Skeletal muscle satellite cell (primary cell): ENCODE data around the gene LAMB3.

Experiments used
- H3K27me3 ChIP-seq: 2 replicates; pipeline ENCODE4 v1.7.0; 2013; ENCODE audit warnings: low read length; ENCODE audit not compliant: control insufficient read depth, insufficient read depth
- H3K36me3 ChIP-seq: 2 replicates; pipeline ENCODE4 v1.7.0; 2013; ENCODE audit warnings: mild to moderate bottlenecking, control low read depth, low read length; ENCODE audit not compliant: insufficient read depth
- H3K4me1 ChIP-seq: 2 replicates; pipeline ENCODE4 v1.7.0; 2013; ENCODE audit warnings: low read length; ENCODE audit not compliant: control insufficient read depth, insufficient read depth
- H3K4me2 ChIP-seq: 2 replicates; pipeline ENCODE4 v1.7.0; 2013; ENCODE audit warnings: mild to moderate bottlenecking, low read length
- H3K4me3 ChIP-seq: 2 replicates; pipeline ENCODE4 v1.7.0; 2013; ENCODE audit warnings: low read length
- H3K9ac ChIP-seq: 2 replicates; pipeline ENCODE4 v1.7.0; 2013; ENCODE audit warnings: mild to moderate bottlenecking, low read depth, low read length, moderate library complexity
- H3K9me3 ChIP-seq: replicated peaks from 2 replicates; pipeline ENCODE4 v1.7.0; 2013; ENCODE audit warnings: mild to moderate bottlenecking, control low read depth, low read length

LAMB3 gene

GRCh38 chr1:209646558-209646957, 5.7 kb downstream of the LAMB3 start:
- Histone ChIP-seq H3K27me3 (no peaks in the 10 kb centered on the region), H3K36me3 (no peaks in the 10 kb centered on the region), H3K9me3 (no peaks in the 10 kb centered on the region), H3K9ac (no peak overlapping the region), H3K4me3 (no peak overlapping the region), H3K4me1 (peaks cover 60% of the 10 kb centered on the region), H3K4me2 (no peak overlapping the region)

- Histone ChIP-seq H3K27me3 (no peaks in the 10 kb centered on the region), H3K9me3 (no peaks in the 10 kb centered on the region), H3K4me1 (peaks cover 54% of the 10 kb centered on the region), H3K9ac (no peak overlapping the region), H3K4me3 (no peak overlapping the region), H3K4me2 (peak overlapping the region; percentile 25), H3K36me3 (no peaks in the 10 kb centered on the region)
Measured at GRCh38 chr1:209645574-209646452, 6.4 kb downstream of the LAMB3 start.

GRCh38 chr1:209643285-209644020, 8.8 kb downstream of the LAMB3 start:
- Histone ChIP-seq H3K36me3 (no peaks in the 10 kb centered on the region), H3K27me3 (no peaks in the 10 kb centered on the region), H3K4me1 (peaks cover 32% of the 10 kb centered on the region), H3K9ac (no peak overlapping the region), H3K9me3 (no peaks in the 10 kb centered on the region), H3K4me2 (no peak overlapping the region), H3K4me3 (no peak overlapping the region)

GRCh38 chr1:209642816-209643215, 9.4 kb downstream of the LAMB3 start:
- no peak overlapping the region for H3K4me2 ChIP-seq
- no peaks in the 10 kb centered on the region for H3K36me3 ChIP-seq
- no peaks in the 10 kb centered on the region for H3K27me3 ChIP-seq
- H3K4me1 ChIP-seq = peaks cover 26% of the 10 kb centered on the region
- H3K9me3 ChIP-seq = no peaks in the 10 kb centered on the region
- no peak overlapping the region for H3K9ac ChIP-seq
- H3K4me3 ChIP-seq = no peak overlapping the region

GRCh38 chr1:209641832-209642172, 10.4 kb downstream of the LAMB3 start:
- Histone ChIP-seq H3K36me3 (no peaks in the 10 kb centered on the region), H3K9me3 (no peaks in the 10 kb centered on the region), H3K4me2 (no peak overlapping the region), H3K4me3 (no peak overlapping the region), H3K4me1 (peaks cover 17% of the 10 kb centered on the region), H3K27me3 (no peaks in the 10 kb centered on the region), H3K9ac (peak overlapping the region; percentile 9)

- peaks cover 7% of the 10 kb centered on the region for H3K4me1 ChIP-seq
- no peak overlapping the region for H3K4me3 ChIP-seq
- H3K4me2 ChIP-seq = no peak overlapping the region
- no peak overlapping the region for H3K9ac ChIP-seq
- H3K27me3 ChIP-seq = no peaks in the 10 kb centered on the region
- no peaks in the 10 kb centered on the region for H3K9me3 ChIP-seq
- no peaks in the 10 kb centered on the region for H3K36me3 ChIP-seq
Measured at GRCh38 chr1:209635850-209636249, 16.4 kb downstream of the LAMB3 start.

- Histone ChIP-seq H3K4me2 (no peak overlapping the region), H3K9me3 (no peaks in the 10 kb centered on the region), H3K4me3 (no peak overlapping the region), H3K36me3 (no peaks in the 10 kb centered on the region), H3K4me1 (peaks cover 7% of the 10 kb centered on the region), H3K9ac (no peak overlapping the region), H3K27me3 (no peaks in the 10 kb centered on the region)
Measured at GRCh38 chr1:209634005-209634737, 18.1 kb downstream of the LAMB3 start.

GRCh38 chr1:209633335-209633997, 18.8 kb downstream of the LAMB3 start:
- Histone ChIP-seq H3K4me1 (peaks cover 7% of the 10 kb centered on the region), H3K4me3 (no peak overlapping the region), H3K9me3 (no peaks in the 10 kb centered on the region), H3K36me3 (no peaks in the 10 kb centered on the region), H3K4me2 (no peak overlapping the region), H3K9ac (no peak overlapping the region), H3K27me3 (no peaks in the 10 kb centered on the region)

- Histone ChIP-seq H3K4me1 (peaks cover 26% of the 10 kb centered on the region), H3K36me3 (no peaks in the 10 kb centered on the region), H3K27me3 (no peaks in the 10 kb centered on the region), H3K9ac (no peak overlapping the region), H3K4me2 (no peak overlapping the region), H3K4me3 (no peak overlapping the region), H3K9me3 (no peaks in the 10 kb centered on the region)
Measured at GRCh38 chr1:209630383-209631225, 21.6 kb downstream of the LAMB3 start.

- H3K27me3 ChIP-seq = no peaks in the 10 kb centered on the region
- H3K9ac ChIP-seq = no peak overlapping the region
- peaks cover 34% of the 10 kb centered on the region for H3K4me1 ChIP-seq
- no peak overlapping the region for H3K4me3 ChIP-seq
- no peaks in the 10 kb centered on the region for H3K9me3 ChIP-seq
- no peak overlapping the region for H3K4me2 ChIP-seq
- H3K36me3 ChIP-seq = no peaks in the 10 kb centered on the region
Measured at GRCh38 chr1:209629621-209630382, 22.4 kb downstream of the LAMB3 start.
